SU-DHL-6 (cell line): Measurements from ENCODE around the gene ANKLE1.

Source experiments
- H2AFZ ChIP-seq: fragments of 200-600 bp; sonication (generic); 2 replicates; pipeline ENCODE4 v1.6.1; 2014; ENCODE audit warnings: low read depth, mild to moderate bottlenecking, moderate library complexity, mixed read lengths, antibody characterized with exemption, low read length; ENCODE audit not compliant: severe bottlenecking
- H3F3A ChIP-seq: fragments of 200-600 bp; shearing (Covaris generic); 2 replicates; pipeline ENCODE4 v1.6.0; 2016; ENCODE audit warnings: antibody characterized with exemption, mild to moderate bottlenecking; ENCODE audit not compliant: insufficient read depth
- H3K27ac ChIP-seq: fragments of 200-600 bp; sonication (generic); 2 replicates; pipeline ENCODE4 v1.5.1; 2016; ENCODE audit warnings: low read depth, mild to moderate bottlenecking, low read length, moderate library complexity, mixed read lengths
- H3K27me3 ChIP-seq: fragments of 200-600 bp; sonication (generic), shearing (Covaris generic); 2 replicates; pipeline ENCODE4 v1.6.0; 2014; ENCODE audit warnings: mild to moderate bottlenecking, low read length
- H3K36me3 ChIP-seq: fragments of 200-600 bp; sonication (generic); 2 replicates; pipeline ENCODE4 v1.6.1; 2014; ENCODE audit warnings: mild to moderate bottlenecking, low read length, mixed read lengths
- H3K4me2 ChIP-seq: fragments of 300-600, 200-600 bp; shearing (Covaris generic), sonication (generic); 2 replicates; pipeline ENCODE4 v1.6.0; 2014; ENCODE audit warnings: low read length, low read depth, mild to moderate bottlenecking; ENCODE audit not compliant: poor library complexity, severe bottlenecking
- H3K4me3 ChIP-seq: fragments of 200-600 bp; sonication (generic); 2 replicates; pipeline ENCODE4 v1.5.1; 2014; ENCODE audit warnings: antibody characterized with exemption, low read length, mild to moderate bottlenecking, mixed read lengths; ENCODE audit not compliant: insufficient read depth, poor library complexity, severe bottlenecking
- H3K79me2 ChIP-seq: fragments of 200-600 bp; sonication (generic); 2 replicates; pipeline ENCODE4 v1.6.1; 2014; ENCODE audit warnings: mild to moderate bottlenecking, low read length, moderate library complexity; ENCODE audit not compliant: insufficient read depth
- H3K9ac ChIP-seq: fragments of 200-600 bp; sonication (generic); 2 replicates; pipeline ENCODE4 v1.7.0; 2014; ENCODE audit warnings: mild to moderate bottlenecking, low read length
- H3K9me2 ChIP-seq: fragments of 200-600 bp; sonication (generic); replicated peaks from 2 replicates; pipeline ENCODE4 v1.6.1; 2014; ENCODE audit warnings: low read length; ENCODE audit not compliant: insufficient read depth
- H3K9me3 ChIP-seq: fragments of 200-600 bp; sonication (generic); 2 replicates; pipeline ENCODE4 v1.6.1; 2014; ENCODE audit warnings: low read length, mixed read lengths; ENCODE audit not compliant: insufficient read depth
- H4K20me1 ChIP-seq: fragments of 200-600 bp; sonication (generic); 2 replicates; pipeline ENCODE4 v1.6.1; 2014; ENCODE audit warnings: low read depth, mild to moderate bottlenecking, antibody characterized with exemption, low read length, moderate library complexity, mixed read lengths
- CTCF ChIP-seq: fragments of 200-600 bp; sonication (generic); IDR thresholded peaks from one replicate; pipeline ENCODE4 v1.5.1; 2017; ENCODE audit warnings: antibody characterized with exemption, mild to moderate bottlenecking, low read length, moderate library complexity; ENCODE audit not compliant: insufficient read depth, poor library complexity, severe bottlenecking
- EZH2phosphoT487 ChIP-seq: fragments of 200-600 bp; sonication (generic), shearing (Covaris generic); conservative IDR thresholded peaks from 2 replicates; pipeline ENCODE4 v1.6.1; 2018; ENCODE audit warnings: mild to moderate bottlenecking, antibody characterized with exemption, low read length, moderate library complexity, mixed read lengths

The ANKLE1 gene

DNA sequence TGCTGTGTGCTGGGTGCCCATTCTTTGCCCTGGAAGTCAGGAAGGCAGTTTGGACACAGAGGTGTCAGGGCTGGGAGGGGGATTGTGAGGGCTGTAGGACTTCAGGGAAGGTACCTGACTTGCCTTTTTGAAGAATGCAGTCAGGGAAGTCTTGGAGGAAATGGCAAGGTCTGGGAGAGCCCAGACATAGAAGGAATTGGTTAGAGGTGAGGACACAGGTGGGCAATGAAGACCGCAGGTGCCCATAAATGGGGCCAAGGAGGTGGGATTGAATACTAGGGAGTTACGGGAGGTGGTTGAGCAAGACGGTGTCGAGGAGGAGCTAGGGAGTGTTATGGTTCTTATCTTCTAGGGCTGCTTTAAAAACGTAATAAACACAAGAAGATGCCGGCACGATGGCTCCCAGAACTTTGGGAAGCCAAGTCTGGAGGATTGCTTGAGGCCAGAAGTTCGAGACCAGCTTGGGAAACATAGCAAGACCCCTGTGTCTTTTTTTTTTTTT, 26.2 kb downstream of the ANKLE1 start:
- no peaks in the 10 kb centered on the region for H4K20me1 ChIP-seq
- no peaks in the 10 kb centered on the region for H3K36me3 ChIP-seq
- H3K9me2 ChIP-seq = no peaks in the 10 kb centered on the region
- no peaks in the 10 kb centered on the region for H3K27me3 ChIP-seq
- H3K9ac ChIP-seq = no peak overlapping the region
- H3K4me3 ChIP-seq = no peak overlapping the region
- TF ChIP-seq EZH2phosphoT487 = no peak
- no peak for TF ChIP-seq CTCF
- peaks cover 42% of the 10 kb centered on the region for H3K79me2 ChIP-seq
- no peaks in the 10 kb centered on the region for H3K9me3 ChIP-seq
- no peak overlapping the region for H3K4me2 ChIP-seq
- H2AFZ ChIP-seq = no peak overlapping the region
- no peak overlapping the region for H3K27ac ChIP-seq
- peaks cover 16% of the 10 kb centered on the region for H3F3A ChIP-seq

- Histone ChIP-seq H3K27me3 (no peaks in the 10 kb centered on the region), H3K9ac (peak within 1 kb of the TSS; percentile 97), H3F3A (peaks cover 8% of the 10 kb centered on the region; the same call in 1 of the 2 replicates), H3K9me2 (no peaks in the 10 kb centered on the region), H3K36me3 (no peaks in the 10 kb centered on the region), H3K4me2 (peak within 1 kb of the TSS; percentile 86), H4K20me1 (no peaks in the 10 kb centered on the region), H2AFZ (no peak within 1 kb of the TSS), H3K4me3 (peak within 1 kb of the TSS; percentile 99), H3K27ac (peak within 1 kb of the TSS; percentile 48), H3K9me3 (no peaks in the 10 kb centered on the region), H3K79me2 (peaks cover 42% of the 10 kb centered on the region)
- no peak for TF ChIP-seq CTCF
- no peak for TF ChIP-seq EZH2phosphoT487
These were observed 27.7 kb downstream of the ANKLE1 start, which contains the start of gene DDA1 for GRCh38 chr19:17309198-17309964. Gene DDA1 (plus strand): TSS chr19:17309563. CDS start chr19:17309655, 92 bp downstream.

GRCh38 chr19:17309965-17310461, 28.3 kb downstream of the ANKLE1 start:
- Histone ChIP-seq H3K79me2 (peaks cover 42% of the 10 kb centered on the region), H3K9me2 (no peaks in the 10 kb centered on the region), H3K27ac (peak overlapping the region; percentile 48), H3K4me3 (peak overlapping the region; percentile 99), H3F3A (peaks cover 2% of the 10 kb centered on the region; the same call in 1 of the 2 replicates), H4K20me1 (no peaks in the 10 kb centered on the region), H2AFZ (no peak overlapping the region), H3K27me3 (no peaks in the 10 kb centered on the region), H3K36me3 (no peaks in the 10 kb centered on the region), H3K9me3 (no peaks in the 10 kb centered on the region), H3K9ac (peak overlapping the region; percentile 97), H3K4me2 (peak overlapping the region; percentile 86)
- TF ChIP-seq CTCF = no peak
- TF ChIP-seq EZH2phosphoT487 = no peak
